NT2/D1 (cell line): ENCODE data around the gene DCDC2C.

ENCODE experiments used
- DNase-seq: peaks from one replicate; pipeline ENCODE4 v3.0.0-alpha.2; 2011; ENCODE audit warnings: low read depth, low spot score
- H3K27me3 ChIP-seq: 2 replicates; pipeline ENCODE4 v1.6.0; 2011; ENCODE audit warnings: mild to moderate bottlenecking; ENCODE audit not compliant: insufficient read length, insufficient read depth
- H3K36me3 ChIP-seq: 2 replicates; pipeline ENCODE4 v1.6.1; 2011; ENCODE audit warnings: mild to moderate bottlenecking, low read length, mixed read lengths; ENCODE audit not compliant: insufficient read depth, insufficient read length
- H3K4me1 ChIP-seq: 2 replicates; pipeline ENCODE4 v1.5.1; 2011; ENCODE audit not compliant: insufficient read depth, insufficient read length
- H3K4me3 ChIP-seq: 2 replicates; pipeline ENCODE4 v1.5.1; 2011; ENCODE audit warnings: low read depth; ENCODE audit not compliant: insufficient read length
- H3K9ac ChIP-seq: 2 replicates; pipeline ENCODE4 v1.6.0; 2011; ENCODE audit warnings: low read depth; ENCODE audit not compliant: insufficient read length
- H3K9me3 ChIP-seq: 2 replicates; pipeline ENCODE4 v1.5.1; 2011; ENCODE audit warnings: mild to moderate bottlenecking, low read length; ENCODE audit not compliant: insufficient read depth
- SUZ12 ChIP-seq: IDR thresholded peaks from 2 replicates; pipeline ENCODE4 v1.6.1; 2011; ENCODE audit not compliant: insufficient read length, insufficient read depth; ENCODE audit errors: extremely low read depth
- YY1 ChIP-seq: IDR thresholded peaks from 2 replicates; pipeline ENCODE4 v1.6.1; 2011; ENCODE audit not compliant: insufficient read length, insufficient read depth
- ZNF274 ChIP-seq: IDR thresholded peaks from 2 replicates; pipeline ENCODE4 v1.6.1; 2011; ENCODE audit warnings: mild to moderate bottlenecking, low read depth, low read length

The DCDC2C gene

GRCh38 chr2:3769766-3770165 lies 66.4 kb downstream of the DCDC2C start:
- TF ChIP-seq ZNF274 = no peak
- TF ChIP-seq YY1 = no peak
- no peak for TF ChIP-seq SUZ12
- H3K9ac ChIP-seq = no peak overlapping the region
- no peaks in the 10 kb centered on the region for H3K9me3 ChIP-seq
- no peaks in the 10 kb centered on the region for H3K36me3 ChIP-seq
- DNase-seq = no peak
- H3K27me3 ChIP-seq = no peaks in the 10 kb centered on the region
- no peaks in the 10 kb centered on the region for H3K4me1 ChIP-seq
- H3K4me3 ChIP-seq = no peak overlapping the region

DNA sequence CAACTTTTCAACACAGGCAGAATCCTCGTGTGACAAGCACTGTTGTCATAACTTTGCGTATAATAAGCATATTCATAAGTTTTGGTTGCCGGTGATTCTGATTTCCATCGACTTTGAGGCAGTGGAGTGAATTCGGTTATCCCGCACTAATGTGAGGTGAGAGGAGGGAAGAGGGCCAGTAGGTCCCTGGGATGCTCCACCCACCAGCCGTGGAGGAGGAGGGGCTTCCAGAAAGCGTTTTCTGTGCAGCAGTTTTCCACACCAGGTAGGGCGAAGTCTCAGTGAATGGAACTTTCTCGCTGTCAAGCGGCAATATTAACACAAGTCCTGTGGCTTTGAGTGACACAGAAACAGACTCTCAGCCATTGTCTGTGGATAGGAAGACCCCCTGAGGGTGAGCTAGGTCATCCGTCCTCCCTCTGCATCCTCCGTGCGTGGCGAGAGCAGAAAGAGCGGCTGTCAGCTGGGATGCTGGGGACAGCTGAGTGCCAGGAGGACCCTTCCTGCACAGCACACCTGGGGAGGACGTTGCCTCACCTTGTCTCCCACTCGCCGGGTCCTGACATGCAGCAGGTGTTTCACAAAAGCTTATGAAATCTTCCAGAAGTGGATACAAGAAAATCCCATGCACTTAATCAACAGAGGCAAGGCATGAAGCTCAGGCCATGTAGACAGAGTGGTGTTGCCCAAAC lies 67.5 kb downstream of the DCDC2C start:
- Histone ChIP-seq H3K36me3 (no peaks in the 10 kb centered on the region), H3K9me3 (no peaks in the 10 kb centered on the region), H3K27me3 (no peaks in the 10 kb centered on the region), H3K9ac (no peak overlapping the region), H3K4me3 (no peak overlapping the region), H3K4me1 (no peaks in the 10 kb centered on the region)
- DNase-seq = no peak
- TF ChIP-seq ZNF274 = no peak
- TF ChIP-seq YY1 = no peak
- no peak for TF ChIP-seq SUZ12

GRCh38 chr2:3771576-3771975 lies 68.2 kb downstream of the DCDC2C start:
- Histone ChIP-seq H3K27me3 (no peaks in the 10 kb centered on the region), H3K36me3 (no peaks in the 10 kb centered on the region), H3K9ac (no peak overlapping the region), H3K9me3 (no peaks in the 10 kb centered on the region), H3K4me1 (no peaks in the 10 kb centered on the region), H3K4me3 (no peak overlapping the region)
- TF ChIP-seq YY1 = no peak
- TF ChIP-seq SUZ12 = no peak
- no peak for TF ChIP-seq ZNF274
- no peak for DNase-seq

GRCh38 chr2:3774336-3774735 lies 71.0 kb downstream of the DCDC2C start:
- TF ChIP-seq SUZ12 = no peak
- TF ChIP-seq ZNF274 = no peak
- TF ChIP-seq YY1 = no peak

DNA sequence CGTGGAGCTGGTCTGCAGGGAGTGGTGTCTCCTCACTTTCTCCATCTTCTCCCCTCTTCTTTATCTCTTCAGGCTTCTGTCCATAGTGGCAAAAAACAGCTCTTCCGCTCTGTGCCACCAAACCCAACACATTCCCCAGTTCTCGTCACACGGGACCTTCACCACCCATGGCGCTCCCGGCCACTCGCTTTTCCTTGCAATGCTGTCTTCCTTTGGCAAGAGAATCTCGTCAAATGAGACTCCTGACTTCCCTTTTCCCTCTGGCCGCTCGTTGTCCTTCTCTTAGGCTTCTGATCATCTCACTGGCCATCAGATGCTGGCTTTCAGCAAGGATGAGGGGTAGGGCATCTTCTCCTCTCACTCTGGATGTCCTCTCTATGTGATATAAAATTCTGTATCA lies 72.9 kb downstream of the DCDC2C start:
- H3K4me1 ChIP-seq = peaks cover 3% of the 10 kb centered on the region
- TF ChIP-seq ZNF274 (no peak), SUZ12 (no peak), YY1 (no peak)
- H3K9me3 ChIP-seq = no peaks in the 10 kb centered on the region
- no peaks in the 10 kb centered on the region for H3K27me3 ChIP-seq
- H3K4me3 ChIP-seq = no peak overlapping the region
- no peak overlapping the region for H3K9ac ChIP-seq
- DNase-seq = no peak
- H3K36me3 ChIP-seq = no peaks in the 10 kb centered on the region

More at GRCh38 chr2:3774336-3774735, 71.0 kb downstream of the DCDC2C start:
- no peak for DNase-seq
- Histone ChIP-seq H3K9ac (no peak overlapping the region), H3K4me1 (no peaks in the 10 kb centered on the region), H3K36me3 (no peaks in the 10 kb centered on the region), H3K4me3 (no peak overlapping the region), H3K9me3 (no peaks in the 10 kb centered on the region), H3K27me3 (no peaks in the 10 kb centered on the region)

DNA sequence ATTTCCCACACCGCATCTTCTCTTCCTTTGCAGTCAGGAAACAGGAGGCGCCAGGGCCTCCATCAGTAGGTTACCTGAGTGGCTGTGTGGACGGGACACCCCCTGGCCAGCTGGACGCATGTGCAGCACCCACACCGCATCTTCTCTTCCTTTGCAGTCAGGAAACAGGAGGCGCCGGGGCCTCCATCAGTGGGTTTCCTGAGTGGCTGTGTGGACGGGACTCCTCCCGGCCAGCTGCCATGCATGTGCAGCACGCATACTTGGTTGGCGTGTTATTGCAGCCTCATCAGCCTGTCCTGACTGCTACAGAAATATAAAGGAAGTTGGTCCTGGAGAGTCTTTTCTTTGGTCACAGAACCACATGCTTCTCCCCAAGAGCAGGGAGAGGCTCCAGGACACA lies 74.6 kb downstream of the DCDC2C start:
- H3K36me3 ChIP-seq = no peaks in the 10 kb centered on the region
- H3K9ac ChIP-seq = no peak overlapping the region
- no peak for DNase-seq
- H3K4me3 ChIP-seq = no peak overlapping the region
- TF ChIP-seq ZNF274 (no peak), YY1 (no peak), SUZ12 (no peak)
- H3K27me3 ChIP-seq = no peaks in the 10 kb centered on the region
- peaks cover 3% of the 10 kb centered on the region for H3K4me1 ChIP-seq
- no peaks in the 10 kb centered on the region for H3K9me3 ChIP-seq

- no peak for DNase-seq
- no peak overlapping the region for H3K4me3 ChIP-seq
- no peaks in the 10 kb centered on the region for H3K27me3 ChIP-seq
- H3K36me3 ChIP-seq = no peaks in the 10 kb centered on the region
- H3K9me3 ChIP-seq = no peaks in the 10 kb centered on the region
- no peak overlapping the region for H3K9ac ChIP-seq
- TF ChIP-seq SUZ12 = no peak
- TF ChIP-seq YY1 = no peak
- no peak for TF ChIP-seq ZNF274
- H3K4me1 ChIP-seq = peaks cover 3% of the 10 kb centered on the region
These were observed 75.6 kb downstream of the DCDC2C start for GRCh38 chr2:3778851-3779495.
